OCI-LY3 (cell line): ENCODE results near the gene HOXD3.

Experiments
- H2AFZ ChIP-seq: fragments of 200-600, 300-600 bp; shearing (Covaris generic); 2 replicates; pipeline ENCODE4 v1.6.0; 2014; ENCODE audit warnings: antibody characterized with exemption, low read depth, low read length
- H3K27ac ChIP-seq: fragments of 200-600, 300-600 bp; sonication (generic); 2 replicates; pipeline ENCODE4 v1.5.1; 2014; ENCODE audit warnings: mild to moderate bottlenecking, low read length, moderate library complexity, mixed read lengths
- H3K27me3 ChIP-seq: fragments of 200-600, 300-600 bp; sonication (generic); 2 replicates; pipeline ENCODE4 v1.6.1; 2014; ENCODE audit warnings: low read depth, low read length, mixed read lengths
- H3K36me3 ChIP-seq: fragments of 200-600, 300-600 bp; sonication (generic); replicated peaks from 2 replicates; pipeline ENCODE3; 2014; ENCODE audit warnings: low read depth, low read length, mixed read lengths
- H3K4me1 ChIP-seq: fragments of 300-600, 200-600 bp; sonication (generic); 2 replicates; pipeline ENCODE4 v1.6.1; 2014; ENCODE audit warnings: low read length, mixed read lengths
- H3K4me2 ChIP-seq: fragments of 200-600, 300-600 bp; sonication (generic); 2 replicates; pipeline ENCODE4 v1.6.1; 2014; ENCODE audit warnings: low read length, mixed read lengths
- H3K4me3 ChIP-seq: fragments of 300-600, 200-600 bp; sonication (generic); 2 replicates; pipeline ENCODE4 v1.5.1; 2014; ENCODE audit warnings: antibody characterized with exemption, mild to moderate bottlenecking, low read length, moderate library complexity
- H3K79me2 ChIP-seq: fragments of 300-600, 200-600 bp; shearing (Covaris generic); 2 replicates; pipeline ENCODE4 v1.6.1; 2014; ENCODE audit warnings: mild to moderate bottlenecking, low read length, mixed read lengths
- H3K9ac ChIP-seq: fragments of 300-600, 200-600 bp; shearing (Covaris generic); 2 replicates; pipeline ENCODE4 v1.6.0; 2014; ENCODE audit warnings: mild to moderate bottlenecking, low read length, moderate library complexity
- H3K9me3 ChIP-seq: fragments of 200-600, 300-600 bp; shearing (Covaris generic); 2 replicates; pipeline ENCODE4 v1.6.1; 2014; ENCODE audit warnings: low read length, mixed read lengths; ENCODE audit not compliant: insufficient read depth
- H4K20me1 ChIP-seq: fragments of 200-600, 300-600 bp; sonication (generic); 2 replicates; pipeline ENCODE4 v1.6.1; 2016; ENCODE audit warnings: low read length, mixed read lengths; ENCODE audit not compliant: insufficient read depth
- EZH2phosphoT487 ChIP-seq: fragments of 200-600 bp; shearing (Covaris generic); IDR thresholded peaks from 2 replicates; pipeline ENCODE4 v1.6.1; 2018; ENCODE audit warnings: antibody characterized with exemption, mixed run types, low read depth
- TF ChIP-seq, protein P1 (sequence below): fragments of 200-600, 300-600 bp; sonication (generic); IDR thresholded peaks from 2 replicates; pipeline ENCODE4 v1.5.1; 2014; ENCODE audit warnings: antibody characterized with exemption, low read length, low read depth

The HOXD3 gene

DNA sequence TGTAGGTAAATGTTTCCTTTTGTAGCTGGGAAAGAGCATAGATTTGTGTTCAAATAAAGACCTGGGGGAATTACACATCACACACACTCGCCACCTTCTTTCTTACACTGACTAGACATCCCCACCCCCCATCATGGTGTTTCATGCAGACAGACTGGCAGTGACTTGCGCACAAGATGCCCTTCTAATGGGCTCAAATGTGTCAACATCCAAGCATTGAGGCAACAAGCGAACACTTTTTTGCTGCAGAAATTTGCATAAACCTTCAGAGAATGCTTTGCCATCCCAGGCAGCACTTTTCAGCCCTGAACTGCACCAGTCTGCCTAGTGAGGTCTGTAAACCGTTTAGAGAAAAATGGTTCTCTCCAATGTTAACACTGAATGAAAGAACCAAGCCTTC lies 23.1 kb upstream of the HOXD3 start:
- Histone ChIP-seq H3K9me3 (no peaks in the 10 kb centered on the region), H3K9ac (no peak overlapping the region), H3K27ac (no peak overlapping the region), H3K4me2 (no peak overlapping the region), H3K36me3 (no peaks in the 10 kb centered on the region), H4K20me1 (no peaks in the 10 kb centered on the region), H3K27me3 (no peaks in the 10 kb centered on the region), H2AFZ (no peak overlapping the region), H3K4me3 (no peak overlapping the region), H3K79me2 (no peaks in the 10 kb centered on the region), H3K4me1 (no peaks in the 10 kb centered on the region)
- TF ChIP-seq, protein P1, sequence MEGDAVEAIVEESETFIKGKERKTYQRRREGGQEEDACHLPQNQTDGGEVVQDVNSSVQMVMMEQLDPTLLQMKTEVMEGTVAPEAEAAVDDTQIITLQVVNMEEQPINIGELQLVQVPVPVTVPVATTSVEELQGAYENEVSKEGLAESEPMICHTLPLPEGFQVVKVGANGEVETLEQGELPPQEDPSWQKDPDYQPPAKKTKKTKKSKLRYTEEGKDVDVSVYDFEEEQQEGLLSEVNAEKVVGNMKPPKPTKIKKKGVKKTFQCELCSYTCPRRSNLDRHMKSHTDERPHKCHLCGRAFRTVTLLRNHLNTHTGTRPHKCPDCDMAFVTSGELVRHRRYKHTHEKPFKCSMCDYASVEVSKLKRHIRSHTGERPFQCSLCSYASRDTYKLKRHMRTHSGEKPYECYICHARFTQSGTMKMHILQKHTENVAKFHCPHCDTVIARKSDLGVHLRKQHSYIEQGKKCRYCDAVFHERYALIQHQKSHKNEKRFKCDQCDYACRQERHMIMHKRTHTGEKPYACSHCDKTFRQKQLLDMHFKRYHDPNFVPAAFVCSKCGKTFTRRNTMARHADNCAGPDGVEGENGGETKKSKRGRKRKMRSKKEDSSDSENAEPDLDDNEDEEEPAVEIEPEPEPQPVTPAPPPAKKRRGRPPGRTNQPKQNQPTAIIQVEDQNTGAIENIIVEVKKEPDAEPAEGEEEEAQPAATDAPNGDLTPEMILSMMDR, result no peak

DNA sequence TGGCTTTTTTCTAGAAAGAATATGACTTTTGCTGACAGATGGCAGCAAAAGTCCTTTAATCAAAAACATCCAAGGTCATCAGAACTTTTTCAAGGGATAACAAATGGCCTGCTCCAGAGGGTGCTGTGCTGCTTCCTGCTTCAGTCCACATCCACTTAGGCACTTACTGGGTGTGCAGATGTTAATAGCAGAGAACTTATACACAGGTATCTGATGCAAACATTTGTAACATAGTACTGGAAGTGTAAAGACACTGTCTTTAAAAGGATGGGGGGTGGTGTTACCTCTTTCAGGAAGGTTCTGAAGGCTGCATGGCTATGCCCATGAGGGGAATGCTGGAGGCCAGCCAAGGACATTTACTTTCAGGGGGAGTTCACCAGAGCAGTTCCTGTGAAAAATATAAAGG lies 22.1 kb upstream of the HOXD3 start:
- H3K4me1 ChIP-seq, result no peaks in the 10 kb centered on the region
- no peaks in the 10 kb centered on the region for H3K36me3 ChIP-seq
- H3K4me2 ChIP-seq, result no peak overlapping the region
- H3K27me3 ChIP-seq, result no peaks in the 10 kb centered on the region
- H3K79me2 ChIP-seq, result no peaks in the 10 kb centered on the region
- no peak for TF ChIP-seq EZH2phosphoT487
- TF ChIP-seq, protein P1, result no peak; the same call in 1 of the 2 replicates
- no peak overlapping the region for H3K27ac ChIP-seq
- no peak overlapping the region for H2AFZ ChIP-seq
- H4K20me1 ChIP-seq, result no peaks in the 10 kb centered on the region
- H3K9me3 ChIP-seq, result no peaks in the 10 kb centered on the region
- H3K9ac ChIP-seq, result no peak overlapping the region
- no peak overlapping the region for H3K4me3 ChIP-seq

DNA sequence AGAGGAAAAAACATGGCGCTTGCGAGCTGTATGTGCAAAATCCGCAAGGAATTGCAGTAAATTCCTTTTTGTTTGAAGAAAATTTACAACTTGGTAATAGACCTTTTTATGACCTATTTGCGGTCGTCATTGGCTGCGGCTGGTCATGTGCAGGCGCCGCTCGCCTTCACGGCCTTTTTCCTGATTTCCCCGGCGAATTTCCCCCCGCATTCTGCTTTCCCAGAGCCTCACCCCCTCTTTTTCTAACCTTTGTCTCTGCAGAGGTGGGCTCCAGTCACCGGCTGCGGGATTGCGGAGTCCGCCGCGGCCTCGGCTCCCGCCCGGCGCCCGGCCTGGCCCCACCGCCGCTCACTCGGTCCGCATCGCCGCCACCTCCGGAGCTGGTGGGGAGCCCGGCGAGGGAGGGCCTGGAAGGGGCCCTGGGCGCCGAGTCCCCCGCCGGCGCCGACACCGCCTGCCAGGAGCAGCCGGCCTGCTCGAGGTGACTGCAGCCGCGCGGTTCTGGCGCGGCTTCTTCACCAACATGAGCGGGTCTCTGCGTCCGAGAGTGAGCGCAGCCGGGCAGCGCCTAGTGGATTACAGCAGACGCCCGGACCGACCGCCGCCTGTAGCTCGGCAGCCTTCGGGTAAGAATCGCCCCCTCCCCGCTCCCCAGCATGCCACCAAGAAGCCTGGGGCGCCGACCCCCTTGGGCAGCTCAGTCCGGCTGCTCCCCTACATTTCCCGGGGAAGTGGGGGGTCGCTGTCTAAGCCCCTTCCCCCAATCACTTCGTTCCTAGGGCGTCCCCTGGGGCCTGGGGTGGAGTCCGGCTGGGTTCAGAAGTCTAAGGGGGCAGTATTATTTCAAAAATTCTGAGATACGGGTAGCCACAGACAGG lies 20.5 kb upstream of the HOXD3 start:
- Histone ChIP-seq H3K9ac (no peak overlapping the region), H3K4me3 (no peak overlapping the region), H3K4me1 (0 out of 2 replicates have a peak, but pooled peaks cover 5% of the 10 kb centered on the region), H3K36me3 (no peaks in the 10 kb centered on the region), H2AFZ (no peak overlapping the region), H3K4me2 (no peak overlapping the region), H3K9me3 (no peaks in the 10 kb centered on the region), H3K27ac (no peak overlapping the region), H3K27me3 (no peaks in the 10 kb centered on the region), H3K79me2 (no peaks in the 10 kb centered on the region), H4K20me1 (no peaks in the 10 kb centered on the region)
- TF ChIP-seq, protein P1, result no peak
- TF ChIP-seq EZH2phosphoT487, result no peak

DNA sequence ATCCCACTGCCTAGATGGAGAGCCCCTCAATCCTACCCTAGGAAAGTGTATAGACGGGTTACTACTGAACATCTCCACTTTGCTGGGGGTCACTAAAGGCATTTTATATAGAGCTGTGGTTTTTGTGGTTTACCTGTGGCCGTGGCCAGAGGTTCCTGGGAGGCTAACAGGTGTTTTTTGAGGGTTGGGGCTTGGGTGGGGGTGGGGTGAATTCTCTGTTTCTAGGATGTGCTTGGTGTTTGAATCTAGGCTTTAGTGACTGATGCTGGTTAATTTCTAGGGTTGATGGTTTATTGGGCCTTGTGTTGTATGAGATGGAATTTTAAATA lies 19.9 kb upstream of the HOXD3 start:
- Histone ChIP-seq H3K4me2 (no peak overlapping the region), H3K27ac (no peak overlapping the region), H3K27me3 (no peaks in the 10 kb centered on the region), H4K20me1 (no peaks in the 10 kb centered on the region), H3K36me3 (no peaks in the 10 kb centered on the region), H3K4me1 (0 out of 2 replicates have a peak, but pooled peaks cover 5% of the 10 kb centered on the region), H3K79me2 (no peaks in the 10 kb centered on the region), H2AFZ (no peak overlapping the region), H3K9me3 (no peaks in the 10 kb centered on the region), H3K9ac (no peak overlapping the region), H3K4me3 (no peak overlapping the region)
- TF ChIP-seq EZH2phosphoT487, result no peak
- TF ChIP-seq, protein P1, result no peak
